K562 (cell line): Measurements from ENCODE around the gene OMP. TPM values are rescaled to one million over a fixed set of nuclear protein-coding genes. Genes with fewer than 3 reads are reported as not detected.
A peak's percentile ranks its signal among the peaks of the same experiment; 100 is the strongest.

Experiments
- ATAC-seq: fragments of 200-7000 bp; cut with Tn5 transposase; 3 replicates; pipeline ENCODE4 v1.9.1; 2020; ENCODE audit warnings: moderate library complexity
- BruUV-seq: library from RNA; stranded (reverse); fragments of 400-500 nt; replicated peaks from 2 replicates; lab custom pipeline; 2021; lab: Mats Ljungman, UMichigan
- CTCF ChIA-PET: fragments of 300-600 bp; formaldehyde crosslinking; extraction: SDS; loops from one replicate; lab custom pipeline; 2021; ENCODE audit warnings: low intra/inter-chr PET ratio; lab: Yijun Ruan, JAX
- POLR2A ChIA-PET: fragments of 300-600, 350-650 bp; sonication (Branson Sonifier 250); formaldehyde crosslinking; extraction: SDS; loops from one replicate; lab custom pipeline; 2021; ENCODE audit warnings: antibody characterized with exemption, inconsistent platforms; lab: Yijun Ruan, JAX
- DNase-seq, 4 experiments: peaks; one replicate each; pipeline versions ENCODE4 v3.0.0 to v3.0.0-alpha.2; 2011 to 2018; ENCODE audit warnings: low spot score in 3 of 4, mixed read lengths in 3 of 4; ENCODE audit errors: extremely low read depth in 1 of 4
- FAIRE-seq: peaks from 2 replicates; lab custom pipeline; 2011; peaks lifted over from hg19 to GRCh38; lab: Jason Lieb, UNC
- H2AFZ ChIP-seq: 2 replicates; pipeline ENCODE4 v1.6.0; 2011; ENCODE audit warnings: low read depth, low read length, control low read depth, inconsistent platforms
- H3K27ac ChIP-seq: fragments of 200-600 bp; 3 replicates; pipeline ENCODE4 v1.8.0; 2011; ENCODE audit warnings: low read depth, mild to moderate bottlenecking, control low read depth, inconsistent platforms, low read length, moderate library complexity, mixed read lengths; ENCODE audit errors: extremely low read depth
- H3K27me3 ChIP-seq, 2 experiments: fragments of 300-600 bp in 1 of 2; 2 replicates in 1 of 2; 3 replicates in 1 of 2; pipeline versions ENCODE4 v1.6.0 to v1.8.0; 2011; ENCODE audit warnings: inconsistent platforms in 2 of 2, low read length in 2 of 2, mild to moderate bottlenecking in 1 of 2, mixed read lengths in 1 of 2, moderate library complexity in 1 of 2; ENCODE audit not compliant: control insufficient read depth in 2 of 2, insufficient read depth in 2 of 2
- H3K36me3 ChIP-seq: fragments of 300-600 bp; 3 replicates; pipeline ENCODE4 v1.8.0; 2011; ENCODE audit warnings: mild to moderate bottlenecking, low read length, inconsistent platforms; ENCODE audit not compliant: control insufficient read depth, insufficient read depth
- H3K4me1 ChIP-seq, 2 experiments: fragments of 200-600 bp in 1 of 2; replicated peaks in 1 of 2; 2 replicates in 1 of 2; 3 replicates in 1 of 2; pipeline versions ENCODE4 v1.5.1 to v1.8.0; 2011; ENCODE audit warnings: inconsistent platforms in 2 of 2, low read length in 2 of 2, mild to moderate bottlenecking in 1 of 2, mixed read lengths in 1 of 2, moderate library complexity in 1 of 2; ENCODE audit not compliant: control insufficient read depth in 2 of 2, insufficient read depth in 2 of 2
- H3K4me2 ChIP-seq: 2 replicates; pipeline ENCODE4 v1.6.1; 2011; ENCODE audit warnings: low read length, control low read depth, inconsistent platforms, mixed read lengths; ENCODE audit not compliant: insufficient read depth
- H3K4me3 ChIP-seq: fragments of 200-600 bp; sonication (generic), shearing (Covaris generic); 2 replicates; pipeline ENCODE4 v1.5.1; 2016; ENCODE audit warnings: control low read depth, inconsistent platforms
- H3K79me2 ChIP-seq: fragments of 200-600 bp; 3 replicates; pipeline ENCODE4 v1.8.0; 2011; ENCODE audit warnings: low read length, inconsistent platforms; ENCODE audit not compliant: control insufficient read depth, insufficient read depth
- H3K9ac ChIP-seq, 2 experiments: 2 replicates each; pipeline versions ENCODE4 v1.6.0 to v1.6.1; 2011; ENCODE audit warnings: low read depth in 2 of 2, low read length in 2 of 2, control low read depth in 1 of 2, inconsistent platforms in 1 of 2, mild to moderate bottlenecking in 1 of 2, mixed read lengths in 1 of 2; ENCODE audit not compliant: insufficient read depth in 1 of 2
- H3K9me1 ChIP-seq: one replicate; pipeline ENCODE4 v1.6.0; 2011; ENCODE audit warnings: inconsistent platforms, mild to moderate bottlenecking, low read length, moderate library complexity; ENCODE audit not compliant: control insufficient read depth, insufficient read depth
- H3K9me3 ChIP-seq: replicated peaks from 2 replicates; pipeline ENCODE4 v1.5.1; 2011; ENCODE audit warnings: low read depth, low read length, inconsistent platforms; ENCODE audit not compliant: control insufficient read depth, insufficient read depth
- H4K20me1 ChIP-seq: replicated peaks from 2 replicates; pipeline ENCODE4 v1.6.1; 2011; ENCODE audit warnings: low read length, inconsistent platforms, mixed read lengths; ENCODE audit not compliant: control insufficient read depth, insufficient read depth
- CREB3 ChIP-seq: fragments of 450-650 bp; conservative IDR thresholded peaks from 2 replicates; pipeline ENCODE4 v1.6.1; 2016; ENCODE audit warnings: missing genetic modification characterization, low read depth, mild to moderate bottlenecking, missing compliant biosample characterization, moderate library complexity
- L3MBTL2 ChIP-seq: fragments of 450-650 bp; IDR thresholded peaks from 2 replicates; pipeline ENCODE4 v1.6.1; 2016; ENCODE audit warnings: mild to moderate bottlenecking, moderate library complexity
- MEF2D ChIP-seq: conservative IDR thresholded peaks from 2 replicates; pipeline ENCODE4 v1.6.1; 2016; ENCODE audit warnings: low read depth, missing genetic modification characterization, missing compliant biosample characterization
- PHTF2 ChIP-seq: fragments of 250-450 bp; sonication (Bioruptor Pico); IDR thresholded peaks from 2 replicates; pipeline ENCODE4 v1.5.0; 2021; ENCODE audit warnings: mild to moderate bottlenecking
- SFPQ ChIP-seq: fragments of 200-400 bp; formaldehyde crosslinking; IDR thresholded peaks from 2 replicates; pipeline ENCODE4 v1.6.1; 2017; ENCODE audit warnings: mild to moderate bottlenecking, low read depth, low read length, moderate library complexity
- ZFP36 ChIP-seq: fragments of 150-350 bp; IDR thresholded peaks from 2 replicates; pipeline ENCODE4 v1.6.1; 2018; ENCODE audit warnings: low read length, low read depth; ENCODE audit not compliant: partially characterized antibody
- ZNF143 ChIP-seq: sonication (generic); formaldehyde crosslinking; IDR thresholded peaks from 2 replicates; pipeline ENCODE4 v1.9.0; 2022; ENCODE audit warnings: mild to moderate bottlenecking, missing genetic modification reagents
- ZNF583 ChIP-seq: fragments of 250-450 bp; sonication (Bioruptor Pico); IDR thresholded peaks from 2 replicates; pipeline ENCODE4 v1.4.0; 2020
- WGBS: fragments of 100-300 bp; shearing (Covaris generic); methylation state at CpG from one replicate; pipeline ENCODE4 v1.1.6; 2016; ENCODE audit warnings: low coverage, mixed read lengths; ENCODE audit not compliant: insufficient coverage; ENCODE audit errors: missing lambda C conversion rate; 5-methylcytosine and 5-hydroxymethylcytosine counted together
- in situ Hi-C: fragments of 300-500 bp; cut with MboI; formaldehyde crosslinking; loops from 4 replicates; pipeline ENCODE4 v1.15.0; 2018; ENCODE audit warnings: inconsistent platforms, mixed read lengths
- intact Hi-C: fragments of 100-400 bp; cut with micrococcal nuclease; formaldehyde crosslinking; loops from 2 replicates; pipeline ENCODE4 v1.14.2; 2022
- polyA plus RNA-seq, 8 experiments: library from polyadenylated mRNA; depleted of rRNA in 4 of 8; stranded (reverse) in 5 of 8; unstranded in 3 of 8; fragments of >200 nt; fragmentation: Nextera tagmentation in 2 of 8; fragmentation: Illumina TruSeq in 1 of 8; extraction: Ambion mirVana in 2 of 8; extraction: Trizol in 1 of 8; gene quantifications; 2 replicates each; pipeline versions ENCODE4 v1.2.1 to v1.2.3, GENCODE V29; 2011 to 2014; ENCODE audit warnings: inconsistent platforms in 1 of 8, missing spikeins in 1 of 8
- total RNA-seq, 7 experiments: library from RNA; depleted of rRNA in 6 of 7; stranded (reverse); fragments of >200 nt in 6 of 7; fragmentation: Illumina TruSeq in 2 of 7; extraction: Trizol in 2 of 7; gene quantifications; 2 replicates each; pipeline versions ENCODE4 v1.2.1 to v1.2.3, GENCODE V29; 2011 to 2021; ENCODE audit warnings: low replicate concordance in 1 of 7

The OMP gene
- total and polyA plus RNA-seq, 9 of the 15 experiments (the other 6 are each of a cell fraction or from before 2014, with no cell fraction given) = not detected

GRCh38 chr11:77129842-77130756, 27.5 kb downstream of the OMP start:
- DNase-seq (no peak), ATAC-seq (no peak), FAIRE-seq (no peak)
- Histone ChIP-seq H3K4me3 (no peak overlapping the region), H3K9me3 (no peaks in the 10 kb centered on the region), H3K9ac (peak overlapping the region in 1 of 2 experiments; percentile 39; a peak in 2 of 4 replicates), H3K4me1 (peaks cover 0 to 20% of the 10 kb centered on the region in 2 experiments; a peak in 2 of 5 replicates), H4K20me1 (peaks cover 16% of the 10 kb centered on the region; the same call in 1 of the 2 replicates), H3K27me3 (peaks cover 2 to 29% of the 10 kb centered on the region in 2 experiments; a peak in 4 of 5 replicates), H3K79me2 (no peaks in the 10 kb centered on the region), H2AFZ (no peak overlapping the region), H3K4me2 (no peak overlapping the region), H3K27ac (no peak overlapping the region), H3K36me3 (no peaks in the 10 kb centered on the region), H3K9me1 (no peaks in the 10 kb centered on the region)
- intact Hi-C loops (no loop called here), in situ Hi-C loops (no loop called here)
- POLR2A ChIA-PET = interaction anchor here (0.6 to 1.8 kb wide), 2 partner anchors 10 to 46 kb away, joined by 3 to 5 read pairs; no protein-coding TSS in a partner anchor
- 29% methylated on average over 11 of the region's 11 CpGs for WGBS
- TF ChIP-seq ZNF143 (CRISPR knock-in tag) = no peak
- TF ChIP-seq L3MBTL2 = no peak
- TF ChIP-seq ZFP36 = peak; percentile 23
- no peak for TF ChIP-seq ZNF583 (CRISPR knock-in tag)
- TF ChIP-seq MEF2D (tag) = no peak
- no peak for TF ChIP-seq SFPQ
- no peak for TF ChIP-seq PHTF2 (CRISPR knock-in tag)
- TF ChIP-seq CREB3 = no peak
- BruUV-seq = no TSS peak
- CTCF ChIA-PET = no interaction called here
